ENCODE results near the gene GAGE12G. TPM values are rescaled to one million over a fixed set of nuclear protein-coding genes. Genes with fewer than 3 reads are reported as not detected.

GAGE12G gene
- total RNA-seq, 6 experiments from 2014 or later, result not detected

- DNase-seq, result no peak
- TF ChIP-seq CTCF (IDR thresholded peaks at IDR 0.05), result no peak
- no peaks in the 10 kb centered on the region for H3K36me3 Mint-ChIP-seq (ENCODE audit: low read depth)
- H3K27ac Mint-ChIP-seq, result no peak overlapping the region
- H3K27me3 Mint-ChIP-seq (ENCODE audit: insufficient read depth), result no peaks in the 10 kb centered on the region; the same call in 1 of the 2 replicates
- peaks cover 5% of the 10 kb centered on the region; the same call in 1 of the 2 replicates for H3K9me3 Mint-ChIP-seq
- H3K4me3 Mint-ChIP-seq, result no peak overlapping the region
- H3K4me1 Mint-ChIP-seq (ENCODE audit: low read depth), result no peaks in the 10 kb centered on the region
These were observed 40.6 kb downstream of the GAGE12G start for GRCh38 chrX:49610718-49611310.

GRCh38 chrX:49618574-49618973 is 48.4 kb downstream of the GAGE12G start:
- no peak for TF ChIP-seq CTCF (IDR thresholded peaks at IDR 0.05)
- no peak overlapping the region for H3K27ac Mint-ChIP-seq
- no peak overlapping the region for H3K4me3 Mint-ChIP-seq
- peaks cover 5% of the 10 kb centered on the region; the same call in 1 of the 2 replicates for H3K9me3 Mint-ChIP-seq
- H3K36me3 Mint-ChIP-seq (ENCODE audit: low read depth), result no peaks in the 10 kb centered on the region
- no peaks in the 10 kb centered on the region for H3K27me3 Mint-ChIP-seq (ENCODE audit: insufficient read depth)
- DNase-seq, result no peak
- no peaks in the 10 kb centered on the region for H3K4me1 Mint-ChIP-seq (ENCODE audit: low read depth)

Other genes starting within 250 kb of the GAGE12G start
- gene GAGE12J, start 248.4 kb upstream of the GAGE12G start, total RNA-seq (2021; fragmentation: NEBNext Ultra II Directional; extraction: Animal tissue kit (Norgen Biotek cat#: 25700)), result not detected
- gene GAGE13, start 238.8 kb upstream of the GAGE12G start, total RNA-seq (2021; fragmentation: NEBNext Ultra II Directional; extraction: Animal tissue kit (Norgen Biotek cat#: 25700)), result not detected
- gene GAGE12C, start 38.2 kb upstream of the GAGE12G start, total RNA-seq (2021; fragmentation: NEBNext Ultra II Directional; extraction: Animal tissue kit (Norgen Biotek cat#: 25700)), result not detected
- gene GAGE12D, start 28.7 kb upstream of the GAGE12G start, total RNA-seq (2021; fragmentation: NEBNext Ultra II Directional; extraction: Animal tissue kit (Norgen Biotek cat#: 25700)), result not detected
- not detected for gene GAGE12E, start 19.1 kb upstream of the GAGE12G start, total RNA-seq (2021; fragmentation: NEBNext Ultra II Directional; extraction: Animal tissue kit (Norgen Biotek cat#: 25700))
- gene GAGE12F, start 9.6 kb upstream of the GAGE12G start, total RNA-seq (2021; fragmentation: NEBNext Ultra II Directional; extraction: Animal tissue kit (Norgen Biotek cat#: 25700)), result not detected
- not detected for gene GAGE12H, start 9.5 kb downstream of the GAGE12G start, total RNA-seq (2021; fragmentation: NEBNext Ultra II Directional; extraction: Animal tissue kit (Norgen Biotek cat#: 25700))
- not detected for gene GAGE2A, start 19.1 kb downstream of the GAGE12G start, total RNA-seq (2021; fragmentation: NEBNext Ultra II Directional; extraction: Animal tissue kit (Norgen Biotek cat#: 25700))
- gene GAGE1, start 28.6 kb downstream of the GAGE12G start, total RNA-seq (2021; fragmentation: NEBNext Ultra II Directional; extraction: Animal tissue kit (Norgen Biotek cat#: 25700)), result not detected
- under 1 TPM in 1 of 6 experiments, not detected in 5; 0.34 TPM for gene PAGE1, start 125.6 kb downstream of the GAGE12G start, total RNA-seq (2021; fragmentation: NEBNext Ultra II Directional; extraction: Animal tissue kit (Norgen Biotek cat#: 25700))